Fibroblast of lung (primary cell): ENCODE data around the gene IRAK1BP1. TPM values are rescaled to one million over a fixed set of nuclear protein-coding genes. Genes with fewer than 3 reads are reported as not detected.

Experiments
- DNase-seq, 2 donors: peaks; one replicate each; pipeline versions ENCODE4 v3.0.0 to v3.0.0-alpha.2; 2010; ENCODE audit warnings: low read depth in 2 of 2
- H2AFZ ChIP-seq: 2 replicates; pipeline ENCODE4 v1.5.1; 2012; ENCODE audit warnings: low read length, control low read depth, inconsistent platforms
- H3K27ac ChIP-seq: 2 replicates; pipeline ENCODE4 v1.5.1; 2011; ENCODE audit warnings: low read length, control low read depth; ENCODE audit not compliant: insufficient read depth
- H3K27me3 ChIP-seq: 2 replicates; pipeline ENCODE4 v1.5.1; 2011; ENCODE audit warnings: mild to moderate bottlenecking, low read length; ENCODE audit not compliant: control insufficient read depth, insufficient read depth
- H3K36me3 ChIP-seq: 2 replicates; pipeline ENCODE4 v1.5.1; 2011; ENCODE audit warnings: low read length; ENCODE audit not compliant: control insufficient read depth, insufficient read depth
- H3K4me1 ChIP-seq: 2 replicates; pipeline ENCODE4 v1.5.1; 2011; ENCODE audit warnings: low read length; ENCODE audit not compliant: control insufficient read depth, insufficient read depth; ENCODE audit errors: extremely low read depth
- H3K4me2 ChIP-seq: 2 replicates; pipeline ENCODE4 v1.5.1; 2011; ENCODE audit warnings: low read length, control low read depth; ENCODE audit not compliant: insufficient read depth; ENCODE audit errors: extremely low read depth
- H3K4me3 ChIP-seq, 4 experiments: fragments of 200-600 bp in 1 of 4; sonication (generic) in 1 of 4; replicated peaks in 1 of 4; 2 replicates each; pipeline ENCODE4 v1.5.1; 2011 to 2016; ENCODE audit warnings: low read length in 4 of 4, low read depth in 3 of 4, mild to moderate bottlenecking in 3 of 4, control low read depth in 2 of 4, inconsistent platforms in 1 of 4, mixed read lengths in 1 of 4; ENCODE audit not compliant: insufficient read depth in 1 of 4; ENCODE audit errors: control extremely low read depth in 1 of 4
- H3K79me2 ChIP-seq: 2 replicates; pipeline ENCODE4 v1.5.1; 2012; ENCODE audit warnings: mild to moderate bottlenecking, low read length, inconsistent platforms; ENCODE audit not compliant: control insufficient read depth, insufficient read depth
- H3K9ac ChIP-seq: 2 replicates; pipeline ENCODE4 v1.5.1; 2011; ENCODE audit warnings: mild to moderate bottlenecking, low read length, control low read depth; ENCODE audit not compliant: insufficient read depth
- H3K9me3 ChIP-seq: 2 replicates; pipeline ENCODE4 v1.5.1; 2012; ENCODE audit warnings: low read depth, low read length; ENCODE audit not compliant: control insufficient read depth, insufficient read depth
- H4K20me1 ChIP-seq: 2 replicates; pipeline ENCODE4 v1.5.1; 2011; ENCODE audit warnings: low read length; ENCODE audit not compliant: control insufficient read depth, insufficient read depth; ENCODE audit errors: extremely low read depth
- EZH2 ChIP-seq: IDR thresholded peaks from 2 replicates; pipeline ENCODE4 v1.5.1; 2012; ENCODE audit warnings: low read length, control low read depth, mild to moderate bottlenecking; ENCODE audit errors: missing control alignments
- polyA plus RNA-seq, 2 donors: library from polyadenylated mRNA; depleted of rRNA in 1 of 2; stranded (reverse) in 1 of 2; unstranded in 1 of 2; fragments of >200 nt; gene quantifications; 2 replicates each; pipeline ENCODE4 v1.2.1, GENCODE V29; 2011 to 2012; ENCODE audit warnings: missing spikeins in 1 of 2
- total RNA-seq: library from RNA; depleted of rRNA; stranded (reverse); fragments of >200 nt; gene quantifications from 2 replicates; pipeline ENCODE4 v1.2.1, GENCODE V29; 2014
- TF ChIP-seq, protein P1 (sequence below), 2 donors: IDR thresholded peaks in 1 of 2; conservative IDR thresholded peaks in 1 of 2; 1 replicate in 1 of 2; 2 replicates in 1 of 2; pipeline ENCODE4 v1.5.1; 2011 to 2012; ENCODE audit warnings: low read length in 2 of 2, control low read depth in 1 of 2, inconsistent platforms in 1 of 2, low read depth in 1 of 2, mild to moderate bottlenecking in 1 of 2

The IRAK1BP1 gene
- total and polyA plus RNA-seq, 2 donors (not counting 1 experiment from before 2014, with no cell fraction given), result 2.5 to 5.6 TPM

DNA sequence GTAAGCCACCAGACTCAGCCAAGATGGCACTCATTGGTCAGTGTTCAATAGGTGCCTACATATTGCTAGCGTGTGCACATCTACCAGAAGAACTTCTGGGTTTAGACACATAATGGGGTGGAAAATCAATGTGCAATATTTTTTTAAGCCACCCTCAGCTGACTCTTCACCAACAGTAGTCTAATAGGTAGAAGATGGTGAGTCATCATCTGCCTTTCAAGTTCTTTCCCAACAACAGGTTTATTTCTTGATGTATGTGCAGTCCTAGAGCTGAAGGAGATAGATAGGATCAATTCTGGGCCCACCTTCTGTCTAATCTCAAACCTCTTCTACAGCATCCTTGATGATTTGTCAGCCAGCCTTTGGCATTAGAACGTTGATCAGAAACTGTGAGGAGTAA, 41.3 kb downstream of the IRAK1BP1 start:
- Histone ChIP-seq H2AFZ (no peak overlapping the region), H3K27ac (no peak overlapping the region)
- DNase-seq, result no peak

DNA sequence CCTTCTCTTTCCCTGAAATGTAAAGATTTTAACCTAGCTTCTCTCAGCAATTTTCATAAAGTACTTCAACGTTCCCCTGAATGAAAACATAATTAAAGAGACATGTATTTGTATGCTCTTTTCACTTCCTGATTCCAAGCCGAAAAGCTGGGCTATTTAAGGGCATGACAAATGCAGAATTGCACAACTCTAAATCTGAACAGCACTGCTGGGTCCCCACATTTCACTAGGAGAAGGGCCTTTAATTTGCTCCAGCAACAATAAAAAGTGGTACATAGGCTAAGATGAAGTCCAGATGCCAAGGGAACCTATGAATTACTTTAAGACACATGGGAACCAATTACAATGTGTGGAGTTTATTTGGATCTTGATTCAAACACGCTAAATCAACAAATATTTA, 42.0 kb downstream of the IRAK1BP1 start:
- Histone ChIP-seq H3K79me2 (no peaks in the 10 kb centered on the region), H2AFZ (peak overlapping the region; percentile 69)
- TF ChIP-seq EZH2, result no peak
- TF ChIP-seq, protein P1, sequence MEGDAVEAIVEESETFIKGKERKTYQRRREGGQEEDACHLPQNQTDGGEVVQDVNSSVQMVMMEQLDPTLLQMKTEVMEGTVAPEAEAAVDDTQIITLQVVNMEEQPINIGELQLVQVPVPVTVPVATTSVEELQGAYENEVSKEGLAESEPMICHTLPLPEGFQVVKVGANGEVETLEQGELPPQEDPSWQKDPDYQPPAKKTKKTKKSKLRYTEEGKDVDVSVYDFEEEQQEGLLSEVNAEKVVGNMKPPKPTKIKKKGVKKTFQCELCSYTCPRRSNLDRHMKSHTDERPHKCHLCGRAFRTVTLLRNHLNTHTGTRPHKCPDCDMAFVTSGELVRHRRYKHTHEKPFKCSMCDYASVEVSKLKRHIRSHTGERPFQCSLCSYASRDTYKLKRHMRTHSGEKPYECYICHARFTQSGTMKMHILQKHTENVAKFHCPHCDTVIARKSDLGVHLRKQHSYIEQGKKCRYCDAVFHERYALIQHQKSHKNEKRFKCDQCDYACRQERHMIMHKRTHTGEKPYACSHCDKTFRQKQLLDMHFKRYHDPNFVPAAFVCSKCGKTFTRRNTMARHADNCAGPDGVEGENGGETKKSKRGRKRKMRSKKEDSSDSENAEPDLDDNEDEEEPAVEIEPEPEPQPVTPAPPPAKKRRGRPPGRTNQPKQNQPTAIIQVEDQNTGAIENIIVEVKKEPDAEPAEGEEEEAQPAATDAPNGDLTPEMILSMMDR (conservative IDR thresholded peaks at IDR 0.05 in 1 of 2, IDR thresholded peaks at IDR 0.05 in 1 of 2; ENCODE audit: low read depth in 1 of 2, low read length in 2 of 2), result no peak

More for the DNA sequence above, 41.3 kb downstream of the IRAK1BP1 start:
- TF ChIP-seq, protein P1 (conservative IDR thresholded peaks at IDR 0.05 in 1 of 2, IDR thresholded peaks at IDR 0.05 in 1 of 2; ENCODE audit: low read depth in 1 of 2, low read length in 2 of 2), result no peak
- no peak for TF ChIP-seq EZH2
- no peaks in the 10 kb centered on the region for H3K79me2 ChIP-seq
- H3K4me3 ChIP-seq, result no peak overlapping the region
- H3K9ac ChIP-seq, result no peak overlapping the region
- H3K4me2 ChIP-seq, result no peak overlapping the region
- no peaks in the 10 kb centered on the region for H3K27me3 ChIP-seq
- H3K9me3 ChIP-seq, result no peaks in the 10 kb centered on the region
- H3K36me3 ChIP-seq, result no peaks in the 10 kb centered on the region
- peaks cover 3% of the 10 kb centered on the region for H3K4me1 ChIP-seq
- H4K20me1 ChIP-seq, result no peaks in the 10 kb centered on the region

DNA sequence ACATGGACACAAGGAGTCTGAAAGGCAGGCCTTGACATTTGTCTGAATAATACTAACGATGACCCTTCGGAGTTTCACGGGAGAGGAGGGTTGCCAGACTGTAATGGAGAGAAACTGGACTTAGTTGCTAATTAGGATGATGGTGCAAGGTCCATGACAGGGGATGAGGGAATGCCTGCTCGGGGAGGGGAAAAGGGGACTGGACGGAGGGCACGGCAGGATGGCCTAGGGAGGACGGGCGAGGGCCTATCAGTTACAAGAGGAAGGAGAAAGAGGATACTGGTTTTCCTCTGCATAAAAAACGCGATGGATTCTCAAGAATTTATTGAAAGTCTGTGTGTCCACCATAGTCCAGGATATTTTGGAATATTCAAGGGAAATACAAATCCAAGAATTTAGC, 42.7 kb downstream of the IRAK1BP1 start:
- no peaks in the 10 kb centered on the region for H3K36me3 ChIP-seq
- H4K20me1 ChIP-seq, result no peaks in the 10 kb centered on the region
- H3K4me2 ChIP-seq, result peak overlapping the region; percentile 55
- no peaks in the 10 kb centered on the region for H3K9me3 ChIP-seq
- H3K4me1 ChIP-seq, result no peaks in the 10 kb centered on the region
- no peak overlapping the region for H3K9ac ChIP-seq
- peak overlapping the region; percentile 82 for H2AFZ ChIP-seq
- DNase-seq, result no peak
- H3K27ac ChIP-seq, result no peak overlapping the region
- peak overlapping the region in 3 of 4 experiments; percentile 48 to 57 (median 56) for H3K4me3 ChIP-seq
- no peaks in the 10 kb centered on the region for H3K79me2 ChIP-seq
- TF ChIP-seq, protein P1 (conservative IDR thresholded peaks at IDR 0.05 in 1 of 2, IDR thresholded peaks at IDR 0.05 in 1 of 2; ENCODE audit: low read depth in 1 of 2, low read length in 2 of 2), result no peak
- TF ChIP-seq EZH2, result no peak
- H3K27me3 ChIP-seq, result no peaks in the 10 kb centered on the region

More for the DNA sequence above, 42.0 kb downstream of the IRAK1BP1 start:
- Histone ChIP-seq H3K9ac (no peak overlapping the region), H3K9me3 (no peaks in the 10 kb centered on the region), H3K27ac (no peak overlapping the region), H3K27me3 (no peaks in the 10 kb centered on the region), H4K20me1 (no peaks in the 10 kb centered on the region), H3K4me2 (peak overlapping the region; percentile 45), H3K4me3 (no peak overlapping the region), H3K36me3 (no peaks in the 10 kb centered on the region), H3K4me1 (no peaks in the 10 kb centered on the region)
- DNase-seq, result peak; percentile 20 to 72
